ENCODE results near the gene CLIC1.

DNA sequence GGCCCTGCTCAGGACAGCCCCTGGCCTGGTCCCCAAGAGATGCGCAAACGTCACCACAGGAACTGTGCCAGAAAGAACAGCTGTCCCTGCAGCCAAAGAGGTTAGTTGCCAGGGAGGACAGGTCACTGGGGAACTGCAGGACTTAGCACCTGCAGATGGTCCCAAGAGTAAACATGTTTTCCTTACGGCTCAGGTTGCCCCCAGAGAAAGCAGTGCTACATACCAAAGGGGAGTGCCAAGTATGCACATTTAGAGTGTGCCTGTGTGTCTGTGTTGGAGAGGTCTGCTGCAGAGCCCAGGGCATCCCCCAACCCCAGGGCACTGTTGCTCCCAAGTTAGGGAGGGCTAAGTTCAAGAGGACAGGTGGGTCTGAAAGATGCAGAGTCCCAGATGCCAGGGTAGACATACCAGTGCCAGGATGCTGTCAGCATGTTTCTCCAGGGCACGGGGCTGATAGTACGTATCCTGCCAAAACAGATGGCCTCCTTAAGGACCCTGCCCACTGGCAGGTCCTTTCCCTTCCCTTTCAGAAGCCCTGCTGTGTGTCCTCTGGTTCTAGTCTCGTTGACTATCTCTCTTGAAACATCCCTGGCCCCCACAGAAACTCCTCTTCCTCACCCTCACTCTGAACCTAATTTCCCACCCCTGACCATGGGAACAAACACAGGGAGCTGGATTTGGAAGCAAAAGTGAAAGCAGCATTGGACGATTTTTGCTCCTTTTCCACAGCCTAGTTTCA, 34.5 kb downstream of the CLIC1 start:
- TF ChIP-seq, protein P1, sequence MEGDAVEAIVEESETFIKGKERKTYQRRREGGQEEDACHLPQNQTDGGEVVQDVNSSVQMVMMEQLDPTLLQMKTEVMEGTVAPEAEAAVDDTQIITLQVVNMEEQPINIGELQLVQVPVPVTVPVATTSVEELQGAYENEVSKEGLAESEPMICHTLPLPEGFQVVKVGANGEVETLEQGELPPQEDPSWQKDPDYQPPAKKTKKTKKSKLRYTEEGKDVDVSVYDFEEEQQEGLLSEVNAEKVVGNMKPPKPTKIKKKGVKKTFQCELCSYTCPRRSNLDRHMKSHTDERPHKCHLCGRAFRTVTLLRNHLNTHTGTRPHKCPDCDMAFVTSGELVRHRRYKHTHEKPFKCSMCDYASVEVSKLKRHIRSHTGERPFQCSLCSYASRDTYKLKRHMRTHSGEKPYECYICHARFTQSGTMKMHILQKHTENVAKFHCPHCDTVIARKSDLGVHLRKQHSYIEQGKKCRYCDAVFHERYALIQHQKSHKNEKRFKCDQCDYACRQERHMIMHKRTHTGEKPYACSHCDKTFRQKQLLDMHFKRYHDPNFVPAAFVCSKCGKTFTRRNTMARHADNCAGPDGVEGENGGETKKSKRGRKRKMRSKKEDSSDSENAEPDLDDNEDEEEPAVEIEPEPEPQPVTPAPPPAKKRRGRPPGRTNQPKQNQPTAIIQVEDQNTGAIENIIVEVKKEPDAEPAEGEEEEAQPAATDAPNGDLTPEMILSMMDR (IDR thresholded peaks at IDR 0.05), result no peak
- TF ChIP-seq POLR2A (IDR thresholded peaks at IDR 0.05) (no peak), POLR2AphosphoS5 (IDR thresholded peaks at IDR 0.05) (no peak)

Measured in gastroesophageal sphincter (tissue), 3 donors.